GM12875 (cell line): ENCODE measurements around the gene SNAPC4.
"Not testable (repeated sequence)": the region's sequence is repeated elsewhere in the genome, so short reads cannot be mapped to it uniquely, and the experiment has no call there.

ENCODE experiments used
- H3K4me3 ChIP-seq: one replicate; pipeline ENCODE4 v1.5.1; 2011; ENCODE audit warnings: low read depth, low read length, control low read depth
- CTCF ChIP-seq: IDR thresholded peaks from 2 replicates; pipeline ENCODE4 v1.5.1; 2011; ENCODE audit warnings: low read depth, mild to moderate bottlenecking, control low read depth, inconsistent platforms, low read length, moderate library complexity, borderline replicate concordance; ENCODE audit not compliant: insufficient read depth

SNAPC4 gene

GRCh38 chr9:136432591-136432990 lies 32.6 kb upstream of the SNAPC4 start:
- no peak overlapping the region for H3K4me3 ChIP-seq
- no peak for TF ChIP-seq CTCF

- H3K4me3 ChIP-seq, result no peak overlapping the region
- no peak for TF ChIP-seq CTCF
Measured at GRCh38 chr9:136431782-136432350, 31.9 kb upstream of the SNAPC4 start.

- TF ChIP-seq CTCF, result no peak
- no peak overlapping the region for H3K4me3 ChIP-seq
Measured at GRCh38 chr9:136430588-136431234, 30.7 kb upstream of the SNAPC4 start.

- no peak overlapping the region for H3K4me3 ChIP-seq
- TF ChIP-seq CTCF, result no peak
Measured at GRCh38 chr9:136429683-136430491, 29.9 kb upstream of the SNAPC4 start.

- TF ChIP-seq CTCF, result no peak
- no peak overlapping the region for H3K4me3 ChIP-seq
Measured at GRCh38 chr9:136429075-136429628, 29.2 kb upstream of the SNAPC4 start.

- no peak overlapping the region for H3K4me3 ChIP-seq
- no peak for TF ChIP-seq CTCF
Measured at GRCh38 chr9:136426787-136427186, 26.8 kb upstream of the SNAPC4 start.

GRCh38 chr9:136425367-136425766 lies 25.4 kb upstream of the SNAPC4 start:
- H3K4me3 ChIP-seq, result not testable (repeated sequence)
